Smooth muscle cell (in vitro differentiated cells): ENCODE data around the gene GPX8. TPM values are rescaled to one million over a fixed set of nuclear protein-coding genes. Genes with fewer than 3 reads are reported as not detected.

Source experiments
- DNase-seq: peaks from one replicate; lab custom pipeline; 2025; ENCODE audit not compliant: unreplicated experiment; lab: John Stamatoyannopoulos, UW
- H2AFZ ChIP-seq: fragments of 200-600 bp; sonication (generic); 2 replicates; pipeline ENCODE4 v1.6.0; 2016; ENCODE audit warnings: antibody characterized with exemption, low read depth, mild to moderate bottlenecking
- H3F3A ChIP-seq: fragments of 200-600 bp; sonication (generic); 2 replicates; pipeline ENCODE4 v1.6.0; 2017; ENCODE audit warnings: antibody characterized with exemption, low read depth
- H3K27ac ChIP-seq: fragments of 200-600 bp; sonication (generic); 2 replicates; pipeline ENCODE4 v1.5.1; 2016; ENCODE audit warnings: low read depth, mild to moderate bottlenecking
- H3K27me3 ChIP-seq: fragments of 200-600 bp; sonication (generic); 2 replicates; pipeline ENCODE4 v1.6.1; 2016; ENCODE audit warnings: low read depth, mild to moderate bottlenecking
- H3K36me3 ChIP-seq: fragments of 200-600 bp; sonication (generic); 2 replicates; pipeline ENCODE4 v1.5.1; 2016; ENCODE audit warnings: low read depth
- H3K4me1 ChIP-seq: fragments of 200-600 bp; sonication (generic); 2 replicates; pipeline ENCODE4 v1.5.1; 2016; ENCODE audit warnings: low read depth
- H3K4me2 ChIP-seq: fragments of 200-600 bp; sonication (generic); 2 replicates; pipeline ENCODE4 v1.6.0; 2016; ENCODE audit warnings: mild to moderate bottlenecking
- H3K4me3 ChIP-seq: fragments of 200-600 bp; sonication (generic); 2 replicates; pipeline ENCODE4 v1.5.1; 2016; ENCODE audit warnings: mild to moderate bottlenecking
- H3K79me2 ChIP-seq: fragments of 200-600 bp; sonication (generic); 2 replicates; pipeline ENCODE4 v1.6.0; 2016; ENCODE audit warnings: low read depth, mild to moderate bottlenecking
- H3K9ac ChIP-seq: fragments of 200-600 bp; sonication (generic); 2 replicates; pipeline ENCODE4 v1.6.0; 2016; ENCODE audit warnings: low read depth
- H3K9me3 ChIP-seq: fragments of 200-600 bp; sonication (generic); replicated peaks from 2 replicates; pipeline ENCODE4 v1.5.1; 2016; ENCODE audit warnings: low read depth
- H4K20me1 ChIP-seq: fragments of 200-600 bp; sonication (generic); 2 replicates; pipeline ENCODE4 v1.6.0; 2016; ENCODE audit warnings: low read depth
- CTCF ChIP-seq: fragments of 200-600 bp; sonication (generic); IDR thresholded peaks from 2 replicates; pipeline ENCODE4 v1.5.1; 2017; ENCODE audit warnings: borderline replicate concordance, mild to moderate bottlenecking, antibody characterized with exemption; ENCODE audit not compliant: insufficient read depth, poor library complexity, severe bottlenecking
- WGBS: methylation state at CpG from one replicate; pipeline ENCODE4 v1.1.7; 2016; ENCODE audit warnings: low lambda C conversion rate; 5-methylcytosine and 5-hydroxymethylcytosine counted together
- polyA plus RNA-seq: library from polyadenylated mRNA; unstranded; fragments of >200 nt; fragmentation: Nextera tagmentation; extraction: Ambion mirVana; gene quantifications from 2 replicates; pipeline ENCODE4 v1.2.1, GENCODE V29; 2016
- total RNA-seq: library from RNA; depleted of rRNA; stranded (reverse); fragments of >200 nt; gene quantifications from 2 replicates; pipeline ENCODE4 v1.2.3, GENCODE V29; 2014

The GPX8 gene
- total and polyA plus RNA-seq, 2 experiments from 2014 or later = 230 to 306 TPM

- no peak for TF ChIP-seq CTCF
- Histone ChIP-seq H3K9me3 (no peaks in the 10 kb centered on the region), H3K27me3 (peaks cover 29% of the 10 kb centered on the region), H3K4me1 (no peaks in the 10 kb centered on the region), H3K9ac (no peak overlapping the region), H3K36me3 (no peaks in the 10 kb centered on the region), H3K4me3 (no peak overlapping the region), H4K20me1 (no peaks in the 10 kb centered on the region), H2AFZ (no peak overlapping the region), H3K4me2 (peak overlapping the region; percentile 60), H3K79me2 (no peaks in the 10 kb centered on the region), H3K27ac (no peak overlapping the region), H3F3A (no peaks in the 10 kb centered on the region)
- 83% methylated on average over 8 of the region's 8 CpGs for WGBS
- no peak for DNase-seq
These were observed 13.9 kb upstream of the GPX8 start for GRCh38 chr5:55146080-55146479.

GRCh38 chr5:55146543-55147151 lies 13.3 kb upstream of the GPX8 start:
- 12% methylated on average over 11 of the region's 11 CpGs for WGBS
- Histone ChIP-seq H4K20me1 (no peaks in the 10 kb centered on the region), H3K4me1 (no peaks in the 10 kb centered on the region), H3K79me2 (no peaks in the 10 kb centered on the region), H3K27me3 (peaks cover 29% of the 10 kb centered on the region), H3K4me3 (no peak overlapping the region), H3K27ac (no peak overlapping the region), H3K36me3 (no peaks in the 10 kb centered on the region), H3K9me3 (no peaks in the 10 kb centered on the region), H2AFZ (no peak overlapping the region), H3F3A (no peaks in the 10 kb centered on the region), H3K4me2 (peak overlapping the region; percentile 60), H3K9ac (no peak overlapping the region)
- peak; percentile 95 for TF ChIP-seq CTCF
- DNase-seq = peak; percentile 34

GRCh38 chr5:55149308-55149795 lies 10.6 kb upstream of the GPX8 start:
- Histone ChIP-seq H3K27me3 (peaks cover 17% of the 10 kb centered on the region), H2AFZ (no peak overlapping the region), H3K4me3 (no peak overlapping the region), H3K4me2 (no peak overlapping the region), H3K79me2 (no peaks in the 10 kb centered on the region), H4K20me1 (no peaks in the 10 kb centered on the region), H3K9me3 (no peaks in the 10 kb centered on the region), H3K36me3 (no peaks in the 10 kb centered on the region), H3F3A (no peaks in the 10 kb centered on the region), H3K27ac (no peak overlapping the region), H3K9ac (no peak overlapping the region), H3K4me1 (no peaks in the 10 kb centered on the region)
- 57% methylated on average over 2 of the region's 2 CpGs for WGBS
- no peak for DNase-seq
- no peak for TF ChIP-seq CTCF
